Measurements from ENCODE around the gene MLC1.

- TF ChIP-seq, protein P1, sequence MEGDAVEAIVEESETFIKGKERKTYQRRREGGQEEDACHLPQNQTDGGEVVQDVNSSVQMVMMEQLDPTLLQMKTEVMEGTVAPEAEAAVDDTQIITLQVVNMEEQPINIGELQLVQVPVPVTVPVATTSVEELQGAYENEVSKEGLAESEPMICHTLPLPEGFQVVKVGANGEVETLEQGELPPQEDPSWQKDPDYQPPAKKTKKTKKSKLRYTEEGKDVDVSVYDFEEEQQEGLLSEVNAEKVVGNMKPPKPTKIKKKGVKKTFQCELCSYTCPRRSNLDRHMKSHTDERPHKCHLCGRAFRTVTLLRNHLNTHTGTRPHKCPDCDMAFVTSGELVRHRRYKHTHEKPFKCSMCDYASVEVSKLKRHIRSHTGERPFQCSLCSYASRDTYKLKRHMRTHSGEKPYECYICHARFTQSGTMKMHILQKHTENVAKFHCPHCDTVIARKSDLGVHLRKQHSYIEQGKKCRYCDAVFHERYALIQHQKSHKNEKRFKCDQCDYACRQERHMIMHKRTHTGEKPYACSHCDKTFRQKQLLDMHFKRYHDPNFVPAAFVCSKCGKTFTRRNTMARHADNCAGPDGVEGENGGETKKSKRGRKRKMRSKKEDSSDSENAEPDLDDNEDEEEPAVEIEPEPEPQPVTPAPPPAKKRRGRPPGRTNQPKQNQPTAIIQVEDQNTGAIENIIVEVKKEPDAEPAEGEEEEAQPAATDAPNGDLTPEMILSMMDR (IDR thresholded peaks at IDR 0.05), result no peak
- TF ChIP-seq EZH2 (IDR thresholded peaks at IDR 0.05), result no peak
These were observed 68.8 kb downstream of the MLC1 start for GRCh38 chr22:50016308-50016987.

Data from neural progenitor cell (in vitro differentiated cells).